ENCODE measurements around the gene RAB38.
A peak's percentile ranks its signal among the peaks of the same experiment; 100 is the strongest.

The RAB38 gene

DNA sequence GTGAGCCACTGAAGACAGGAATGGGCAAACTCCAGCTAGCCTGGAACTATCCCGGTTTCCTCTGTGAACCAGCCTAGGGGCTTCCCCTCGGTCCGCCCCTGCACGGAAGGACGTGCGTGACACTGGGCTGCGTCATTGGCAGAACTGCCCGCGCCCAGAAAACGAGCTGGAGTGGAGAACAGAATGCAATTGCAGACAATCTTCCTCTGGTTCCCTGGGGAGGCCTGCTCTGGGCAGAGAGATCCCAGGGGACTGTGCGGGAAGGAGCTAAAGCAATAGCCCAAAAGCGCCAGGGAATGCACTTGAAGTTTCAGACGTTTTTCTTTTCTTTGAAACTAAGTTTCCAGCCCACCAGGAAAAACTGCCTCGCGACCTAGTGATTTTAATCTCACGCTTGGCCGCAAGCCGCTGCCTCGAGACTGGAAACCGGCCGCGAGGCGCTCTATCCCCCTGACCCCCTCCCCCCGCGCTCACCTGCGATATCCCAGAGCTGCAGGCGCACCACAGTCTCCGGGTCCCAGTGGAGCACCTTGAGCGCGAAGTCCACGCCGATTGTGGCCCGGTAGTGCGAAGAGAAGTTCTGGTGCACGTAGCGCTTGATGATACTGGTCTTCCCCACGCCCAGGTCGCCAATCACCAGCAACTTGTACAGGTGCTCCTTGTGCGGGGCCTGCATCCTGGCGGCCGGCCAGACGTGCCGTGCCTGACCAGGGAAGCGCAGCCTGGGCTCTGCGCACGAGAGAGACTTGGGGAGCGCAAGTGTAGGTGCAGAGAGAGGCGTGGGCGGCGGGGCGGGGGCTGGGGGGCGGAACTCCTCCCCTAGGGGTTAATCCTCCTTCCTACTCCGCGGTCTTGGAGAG lies at the start of gene RAB38:
TSS of gene RAB38 (minus strand) at position 735 of the 860 bp plus-strand sequence. CDS start at position 676, 59 bp downstream.
- DNase-seq = peak; percentile 70

DNA sequence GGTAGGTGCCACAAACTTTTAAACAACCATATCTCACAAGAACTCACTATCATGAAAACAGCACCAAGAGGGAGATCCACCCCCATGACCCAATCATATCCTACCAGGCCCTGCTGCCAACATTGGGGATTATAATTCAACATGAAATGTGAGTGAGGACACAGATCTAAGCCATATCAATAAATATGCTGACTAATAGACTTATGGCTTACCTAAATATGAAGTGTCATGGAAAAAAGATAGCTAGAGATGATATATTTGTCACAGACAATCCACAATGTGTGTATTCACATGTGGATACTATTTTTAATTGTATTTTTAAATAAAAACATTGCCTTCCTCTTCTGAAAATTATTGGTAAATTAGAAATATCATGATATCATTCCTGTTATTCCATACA lies 38.2 kb upstream of the RAB38 start:
- DNase-seq = no peak

DNA sequence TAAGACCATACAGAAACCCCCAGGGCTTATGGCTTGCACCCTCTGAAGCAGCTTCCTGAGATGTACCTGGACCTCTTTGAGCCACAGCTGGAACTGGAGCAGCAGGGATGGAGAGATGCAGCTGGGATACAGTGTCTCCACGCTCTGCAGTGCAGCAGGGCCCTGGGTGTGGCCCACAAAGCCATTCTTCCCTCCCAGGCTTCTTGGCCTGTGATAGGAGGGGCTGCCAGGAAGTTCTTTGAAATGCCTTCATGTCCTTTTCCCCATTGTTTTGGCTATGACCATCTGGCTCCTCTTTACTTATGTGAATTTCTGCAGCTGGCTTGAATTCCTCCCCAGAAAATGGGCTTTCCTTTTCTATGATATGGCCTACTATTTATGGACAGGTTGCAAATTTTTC lies 37.1 kb upstream of the RAB38 start:
- no peak for DNase-seq

DNA sequence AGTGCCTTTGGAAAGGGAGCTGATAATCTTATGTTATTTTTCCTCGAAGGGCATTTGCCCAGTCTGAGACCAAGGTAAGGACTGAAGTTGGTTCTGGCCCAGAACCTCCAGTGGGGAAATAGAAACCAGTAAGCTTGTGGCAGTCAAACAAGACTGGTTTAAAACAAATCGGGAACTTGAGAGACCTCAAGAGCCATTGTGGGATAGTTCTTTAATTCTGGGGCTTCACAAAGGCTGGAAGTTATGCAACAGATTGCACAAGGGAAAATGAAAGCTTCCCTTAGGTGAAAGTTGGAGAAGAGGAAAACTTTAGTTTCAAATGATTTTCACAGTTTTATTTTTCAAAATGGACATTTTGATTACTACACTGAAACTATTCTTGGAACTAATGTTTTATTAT lies 33.5 kb upstream of the RAB38 start:
- DNase-seq = no peak

DNA sequence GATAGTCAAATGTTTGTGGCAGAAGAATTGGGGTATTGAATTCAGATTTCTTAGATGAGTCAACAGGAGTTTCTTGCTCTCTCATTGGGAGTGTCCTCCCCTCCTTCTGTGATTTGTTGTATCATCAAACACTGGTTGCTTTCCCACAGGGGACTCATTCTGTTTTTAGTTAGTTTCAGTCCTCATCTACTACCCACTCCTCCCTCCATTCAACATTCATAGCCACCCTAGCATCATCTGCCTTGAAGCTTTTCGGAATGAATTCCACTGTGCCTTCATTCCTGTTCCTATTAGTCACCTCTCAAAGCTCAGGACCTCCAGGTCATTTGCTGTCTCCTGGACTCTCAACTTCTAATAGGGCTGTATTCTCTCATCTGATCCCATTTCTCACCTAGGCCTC lies 31.5 kb upstream of the RAB38 start:
- DNase-seq = no peak

DNA sequence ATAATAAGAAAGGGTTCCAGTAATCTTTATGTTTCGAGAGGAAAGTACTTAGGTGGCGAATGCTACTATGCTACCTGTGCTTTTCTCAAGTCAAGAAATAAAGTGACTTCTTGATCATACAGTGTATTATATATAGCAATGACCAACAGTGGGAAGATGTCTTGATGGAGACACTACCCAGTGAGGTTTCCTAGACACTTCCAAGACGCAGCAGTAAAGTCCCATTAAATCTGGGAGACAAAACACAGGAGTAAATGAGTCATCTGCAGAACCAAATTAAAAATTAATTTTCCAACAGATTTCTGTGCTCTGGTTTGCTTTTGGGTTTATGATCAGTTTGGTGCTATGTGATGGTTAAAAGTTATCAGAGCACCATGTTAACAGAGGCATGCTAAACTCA lies 29.1 kb upstream of the RAB38 start:
- DNase-seq = no peak

DNA sequence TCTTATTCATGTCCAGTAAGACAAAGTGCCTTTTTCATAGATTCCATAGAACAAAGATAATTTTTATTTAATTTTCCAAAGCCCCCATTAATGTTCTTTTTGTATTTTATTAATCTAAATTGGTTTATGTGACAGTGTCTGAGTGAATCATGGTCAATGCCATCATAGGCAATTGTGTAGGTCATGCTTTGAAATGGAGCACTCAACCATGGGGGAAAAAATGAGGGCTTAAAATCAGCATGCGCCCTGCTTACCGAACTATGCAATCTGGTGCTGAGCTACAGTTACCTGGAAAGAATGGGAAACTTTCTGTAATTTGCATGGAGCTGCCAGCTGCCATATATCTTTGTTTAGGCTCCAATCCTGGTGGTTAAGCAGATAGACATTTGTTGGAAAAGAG lies 28.4 kb upstream of the RAB38 start:
- no peak for DNase-seq

DNA sequence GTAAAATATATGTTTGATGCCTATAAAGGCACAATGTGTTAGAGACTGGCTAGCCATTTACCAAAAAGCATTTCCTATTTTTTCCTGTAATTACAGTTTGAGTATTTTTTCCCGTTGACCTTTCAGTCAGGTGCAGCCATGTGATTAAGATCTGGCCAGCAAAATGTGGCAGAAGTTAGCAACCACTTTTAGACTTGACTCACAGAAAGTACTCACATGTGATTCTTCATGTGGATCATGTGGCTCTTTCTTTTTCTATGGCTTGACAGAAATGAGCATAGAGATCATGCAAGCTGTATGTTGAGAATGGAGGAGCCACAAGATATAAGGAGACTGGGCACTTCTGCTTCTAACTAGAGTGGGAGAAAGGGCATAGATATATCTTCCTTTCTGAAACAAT lies 27.3 kb upstream of the RAB38 start:
- DNase-seq = no peak

DNA sequence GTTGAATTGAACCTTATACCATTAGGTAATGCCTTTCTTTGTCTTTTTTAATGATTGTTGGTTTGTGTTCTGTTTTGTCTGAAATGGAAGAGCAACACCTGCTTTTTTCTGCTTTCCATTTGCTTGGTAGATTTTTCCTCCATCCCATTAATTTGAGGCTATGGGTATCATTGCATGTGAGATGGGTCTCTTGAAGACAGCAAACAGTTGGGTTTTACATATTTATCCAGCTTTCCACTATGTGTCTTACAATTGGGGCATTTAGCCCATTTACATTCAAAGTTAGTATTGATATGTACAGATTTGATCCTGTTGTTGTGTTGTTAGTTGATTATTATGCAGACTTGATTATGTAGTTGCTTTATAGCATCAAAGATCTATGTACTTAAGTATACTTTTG lies 21.1 kb upstream of the RAB38 start:
- DNase-seq = no peak

DNA sequence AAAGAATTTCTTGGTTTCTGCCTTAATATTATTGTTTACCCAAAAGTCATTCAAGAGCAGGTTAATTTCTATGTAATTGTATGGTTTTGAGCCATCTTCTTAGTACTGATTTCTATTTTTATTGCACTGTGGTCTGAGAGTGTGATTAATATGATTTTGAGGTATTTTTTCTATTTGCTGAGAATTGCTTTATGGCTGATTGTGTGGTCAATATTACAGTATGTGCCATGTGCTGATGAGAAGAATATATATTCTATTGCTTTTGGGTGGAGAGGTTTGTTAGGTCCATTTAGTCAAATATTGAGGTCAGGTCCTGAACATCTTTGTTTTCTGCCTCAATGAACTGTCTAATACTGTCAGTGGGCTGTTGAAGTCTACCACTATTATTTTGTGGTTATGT lies 20.7 kb upstream of the RAB38 start:
- no peak for DNase-seq

DNA sequence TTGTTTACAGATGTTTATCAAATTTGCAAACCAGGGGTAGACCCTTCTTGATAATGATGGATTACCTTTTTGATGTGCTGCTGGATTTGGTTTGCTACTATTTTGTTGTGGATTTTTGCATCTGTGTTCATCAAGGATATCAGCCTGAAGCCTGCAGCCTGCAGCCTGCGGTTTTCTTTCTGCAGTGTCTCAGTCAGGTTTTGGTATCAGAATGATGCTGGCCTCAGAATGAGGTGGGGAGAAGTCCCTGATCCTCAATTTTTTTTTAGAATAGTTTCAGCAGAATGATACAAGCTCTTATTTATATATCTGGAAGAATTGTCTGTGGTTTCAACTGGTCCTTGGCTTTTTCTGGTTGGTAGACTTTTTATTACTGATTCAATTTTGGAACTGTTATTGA lies 19.7 kb upstream of the RAB38 start:
- DNase-seq = no peak

DNA sequence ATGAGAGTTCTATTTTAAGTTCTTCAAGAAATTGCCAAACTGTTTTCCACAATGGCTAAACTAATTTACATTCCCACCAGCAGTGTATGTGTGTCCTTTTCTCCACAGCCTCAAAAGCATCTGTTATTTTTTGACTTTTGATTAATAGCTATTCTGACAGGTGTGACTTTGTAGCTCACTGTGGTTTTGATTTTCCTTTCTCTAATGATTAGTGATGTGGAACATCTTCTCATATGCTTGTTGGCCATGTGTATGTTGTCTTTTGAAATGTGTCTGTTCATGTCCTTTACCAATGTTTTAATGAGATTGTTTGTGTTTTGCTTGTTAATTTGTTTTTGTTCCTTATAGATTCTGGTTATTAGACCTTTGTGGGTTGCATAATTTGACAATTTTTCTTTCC lies 18.0 kb upstream of the RAB38 start:
- DNase-seq = no peak

DNA sequence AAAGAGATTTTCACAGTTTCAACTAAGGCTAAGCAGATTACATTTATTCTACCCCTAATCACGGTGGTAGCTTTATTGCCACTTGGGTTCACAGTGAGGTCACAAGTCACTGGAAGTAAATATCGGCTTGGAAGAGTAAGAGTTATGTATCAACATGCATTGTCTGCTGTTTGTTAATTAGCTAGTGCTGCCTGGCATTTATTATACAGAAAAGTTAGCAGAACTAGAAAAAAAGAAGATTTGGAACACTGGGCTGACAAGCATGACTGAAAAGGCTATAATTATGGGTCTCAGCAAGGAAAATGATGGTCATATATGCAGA lies 13.7 kb upstream of the RAB38 start:
- DNase-seq = no peak

DNA sequence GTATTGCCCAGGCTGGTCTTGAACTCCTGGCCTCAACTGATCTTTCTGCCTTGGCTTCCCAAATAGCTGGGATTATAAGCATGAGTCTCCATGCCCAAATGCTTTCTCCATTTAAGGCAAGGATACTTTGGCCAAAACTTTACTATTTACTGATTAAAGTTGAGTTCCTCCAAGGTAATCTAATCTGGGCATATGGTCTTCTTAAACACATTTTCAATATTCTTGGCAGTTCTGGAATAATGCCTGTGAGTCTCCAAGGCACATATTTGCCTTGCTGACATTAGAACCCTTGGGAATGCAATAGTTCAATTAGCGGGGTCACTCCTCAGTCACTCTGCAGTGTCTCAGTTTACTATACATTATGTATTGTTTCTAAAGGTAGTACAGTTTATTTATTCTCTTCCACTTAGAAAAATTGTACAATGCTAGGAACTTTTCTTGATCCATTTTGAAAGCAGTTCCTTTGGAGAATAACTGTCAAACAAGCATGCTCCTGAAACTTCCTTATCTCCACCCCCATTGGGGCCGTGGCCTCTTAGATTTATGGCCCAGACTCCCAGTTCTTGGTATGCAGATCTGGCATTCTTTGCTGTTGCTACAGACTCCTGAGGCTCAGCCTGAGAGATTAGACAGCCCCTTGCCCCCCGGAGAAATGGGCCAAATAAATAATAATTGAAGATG lies 13.1 kb upstream of the RAB38 start:
- no peak for DNase-seq

DNA sequence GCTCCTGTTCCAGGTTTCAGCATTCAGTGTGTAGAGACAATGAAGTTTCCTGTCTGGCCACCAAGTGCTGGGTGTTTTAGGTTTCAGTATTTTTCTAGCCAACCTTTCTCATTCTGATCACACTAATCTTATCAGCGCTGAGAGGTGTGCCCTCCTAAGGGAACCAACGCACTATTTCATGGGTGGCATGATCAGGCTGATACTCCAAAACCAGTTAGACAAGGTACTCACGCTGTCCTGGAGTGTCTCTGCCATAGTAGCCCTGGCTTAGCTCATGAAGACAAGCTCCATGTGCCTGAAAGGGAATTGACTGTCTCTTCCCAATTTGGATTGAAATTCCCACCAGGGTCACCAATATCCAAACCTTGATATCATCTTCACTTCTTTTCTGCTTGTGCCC lies 8.0 kb upstream of the RAB38 start:
- DNase-seq = peak; percentile 80

DNA sequence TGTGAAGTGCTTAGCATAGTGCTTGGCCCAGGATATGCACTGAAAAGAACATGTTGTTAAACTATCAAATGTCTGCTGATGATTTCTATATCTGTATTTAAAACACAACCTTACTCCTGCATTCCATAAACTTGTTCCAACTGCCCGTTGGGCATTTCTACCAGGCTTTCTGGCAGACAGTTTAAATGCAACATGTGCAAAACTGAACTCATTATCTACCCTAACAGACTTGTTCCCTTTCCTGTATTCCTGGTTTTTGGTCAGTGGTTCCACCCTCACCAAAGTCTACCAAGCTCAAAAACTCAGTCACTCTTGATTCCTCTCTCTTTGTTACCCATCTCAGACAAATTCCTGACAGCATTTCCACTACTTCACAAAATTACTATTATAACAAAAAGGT lies 6.5 kb upstream of the RAB38 start:
- DNase-seq = no peak

DNA sequence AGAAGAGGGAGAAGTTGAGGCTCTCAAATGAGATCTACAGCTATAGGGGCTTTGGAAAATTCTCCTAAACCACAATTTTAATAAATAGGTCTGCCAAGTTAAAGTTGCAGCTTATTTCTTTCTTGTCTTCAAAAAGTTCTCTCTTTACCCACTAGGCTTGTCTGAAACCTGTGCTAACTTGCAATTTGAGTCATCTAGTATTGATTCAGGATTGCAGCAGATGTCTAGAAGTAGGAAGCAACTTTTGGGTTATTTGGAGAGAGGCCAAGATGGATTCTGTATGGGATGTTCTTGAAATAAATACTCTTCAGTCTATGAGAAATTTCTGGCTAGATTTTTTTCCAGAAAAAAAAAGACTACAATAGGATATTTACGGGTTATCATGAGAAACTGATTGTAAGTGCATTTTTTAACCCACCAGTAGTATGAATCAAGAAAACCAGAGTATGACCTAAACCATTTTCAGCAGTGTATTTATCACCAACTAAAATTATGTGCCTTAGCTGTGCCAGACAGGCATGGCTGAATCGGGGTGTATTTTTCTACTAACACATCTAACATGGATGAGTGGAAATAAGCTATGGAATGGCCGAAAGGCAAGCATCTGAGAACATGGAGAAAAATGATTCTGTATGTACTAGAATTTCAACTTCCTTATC lies 4.9 kb upstream of the RAB38 start:
- no peak for DNase-seq

DNA sequence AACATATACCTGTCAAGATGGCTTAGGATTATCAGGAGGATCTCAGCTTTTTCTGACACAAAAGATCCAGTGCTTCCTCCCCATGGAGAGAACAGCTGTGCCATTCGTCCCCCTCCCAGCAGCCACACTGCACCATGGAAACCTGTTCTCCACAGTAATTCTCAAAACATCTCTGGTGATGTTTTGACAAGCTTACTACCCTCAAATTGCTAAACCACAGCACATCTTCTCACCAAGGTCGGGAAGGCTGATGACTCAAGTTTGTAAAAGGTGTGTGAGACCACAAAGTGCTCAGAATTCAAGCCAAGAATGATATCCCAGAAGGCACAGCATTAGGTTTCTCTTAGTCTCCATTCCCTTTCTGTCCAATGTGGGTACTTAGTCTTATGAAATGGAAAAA lies 3.9 kb upstream of the RAB38 start:
- DNase-seq = no peak

DNA sequence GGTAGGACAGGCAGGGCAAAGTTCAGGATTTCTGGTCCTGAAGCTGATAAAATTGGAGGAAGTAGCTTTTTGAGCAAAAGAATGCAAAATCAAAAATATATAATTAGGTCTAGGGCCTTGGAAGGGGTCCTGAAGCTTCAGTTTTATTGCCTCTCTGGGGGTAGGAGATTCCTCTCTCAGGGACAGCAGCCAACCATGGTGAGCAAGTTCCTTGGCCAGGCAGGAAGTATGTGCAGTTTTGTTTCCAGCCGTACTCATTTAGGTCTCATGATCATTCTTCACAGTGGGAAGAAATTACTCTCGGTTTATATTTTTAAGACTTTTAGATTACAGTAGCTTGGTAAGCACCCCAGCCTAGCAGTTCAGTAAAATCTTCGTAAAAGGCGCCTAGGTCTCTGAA lies 2.9 kb upstream of the RAB38 start:
- no peak for DNase-seq

DNA sequence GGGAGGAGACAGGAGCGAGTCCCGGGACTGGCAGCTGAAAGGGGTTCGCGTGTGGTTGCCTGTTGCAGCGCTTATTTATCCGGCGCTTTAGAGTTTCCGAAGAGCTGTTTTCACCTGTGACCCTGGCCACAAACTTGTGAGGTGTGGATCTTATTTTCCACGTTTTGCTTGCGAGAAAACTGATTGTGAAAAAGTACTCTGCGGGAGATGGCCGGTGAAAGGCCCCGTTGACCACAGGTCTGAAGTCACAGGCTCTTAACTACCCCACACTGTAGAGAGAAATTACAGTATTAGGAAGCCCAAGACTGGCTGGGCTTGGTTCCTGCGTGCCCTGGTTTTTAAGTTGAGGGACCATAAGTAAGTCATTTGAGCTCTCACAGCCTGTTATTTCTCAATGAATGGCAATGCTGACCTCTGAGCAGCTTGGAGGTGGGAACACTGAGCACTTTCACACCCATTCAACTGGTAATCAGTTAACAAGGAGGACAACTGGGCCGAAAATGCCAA lies 379 bp upstream of the RAB38 start:
- no peak for DNase-seq

DNA sequence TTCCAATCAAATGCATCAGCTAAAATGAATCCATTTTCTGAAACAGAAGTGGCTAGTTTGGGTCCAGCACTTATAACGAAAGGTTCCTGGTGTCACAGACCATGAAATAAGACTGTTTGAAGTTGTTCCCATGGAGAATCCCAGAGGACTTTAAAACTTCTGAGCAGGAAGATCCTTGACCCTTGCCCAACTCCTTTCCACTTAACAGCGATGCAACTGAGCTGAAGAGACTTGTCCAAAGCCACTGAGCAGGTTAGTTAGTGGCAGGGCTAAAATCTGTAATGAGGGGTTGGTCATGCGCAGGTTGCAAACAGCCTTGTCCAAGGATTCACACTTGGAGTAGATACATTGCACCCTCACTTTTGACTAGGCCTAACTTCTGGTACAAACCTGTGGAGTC lies 1.3 kb downstream of the RAB38 start:
- DNase-seq = no peak

DNA sequence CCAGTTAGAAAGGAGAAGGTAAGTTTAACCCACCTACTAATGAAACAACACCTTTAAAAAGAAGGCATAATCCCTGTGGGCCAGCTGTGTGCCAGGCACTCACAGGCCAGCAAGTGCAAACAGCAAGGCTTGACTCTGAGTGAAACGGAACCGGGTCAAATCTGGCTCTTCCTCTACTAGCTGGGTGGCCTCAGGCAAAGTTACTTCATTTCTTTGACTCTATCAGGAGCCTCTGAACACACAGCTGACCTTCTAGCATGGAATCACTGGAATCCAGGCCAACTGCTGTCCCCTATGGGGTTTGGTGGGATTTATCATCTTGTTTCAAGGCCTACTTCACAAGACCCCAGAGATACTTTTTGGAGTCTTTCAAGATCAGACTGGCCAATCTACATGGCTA lies 3.3 kb downstream of the RAB38 start:
- no peak for DNase-seq

DNA sequence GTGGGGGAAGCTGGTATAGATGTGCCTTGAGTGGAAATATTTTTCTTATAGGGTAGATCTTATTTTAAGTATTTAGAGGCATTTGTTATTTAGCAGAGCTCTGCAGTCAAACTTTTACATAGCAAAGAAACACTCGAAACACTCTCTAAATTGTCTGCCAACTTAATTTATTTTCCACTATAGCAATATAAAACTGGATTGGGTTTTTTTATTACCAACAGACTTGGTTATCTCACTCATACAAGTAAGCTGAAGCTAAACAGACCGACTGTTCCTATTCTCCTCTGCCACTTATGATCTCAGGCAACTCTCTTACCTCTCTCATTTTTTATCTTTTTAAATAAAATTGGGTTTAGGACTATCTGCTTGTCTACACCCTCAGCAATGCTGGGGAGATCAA lies 4.6 kb downstream of the RAB38 start:
- no peak for DNase-seq

DNA sequence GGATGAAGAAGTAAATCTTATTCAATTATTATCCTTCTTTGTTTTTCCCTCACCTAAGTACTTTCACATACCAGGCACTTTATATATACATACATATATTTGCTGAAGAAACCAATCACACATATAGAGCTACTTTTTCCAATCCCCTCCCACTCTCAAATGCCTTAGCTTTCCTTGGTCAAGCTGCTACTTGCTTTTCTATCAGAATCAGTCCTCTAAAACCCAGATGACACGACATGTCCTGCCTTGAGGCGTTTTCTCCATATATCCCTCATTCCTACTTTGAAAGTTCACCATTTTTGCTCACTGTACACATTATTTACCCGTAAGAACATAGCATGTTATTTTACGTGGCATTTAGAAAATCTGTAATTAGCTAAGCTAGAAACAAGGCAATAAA lies 5.4 kb downstream of the RAB38 start:
- DNase-seq = no peak
